ENCODE measurements around the gene AUTS2. TPM values are rescaled to one million over a fixed set of nuclear protein-coding genes. Genes with fewer than 3 reads are reported as not detected.

Gene AUTS2
- total RNA-seq, 2 donors from 2014 or later: 43.4 to 52.9 TPM

DNA sequence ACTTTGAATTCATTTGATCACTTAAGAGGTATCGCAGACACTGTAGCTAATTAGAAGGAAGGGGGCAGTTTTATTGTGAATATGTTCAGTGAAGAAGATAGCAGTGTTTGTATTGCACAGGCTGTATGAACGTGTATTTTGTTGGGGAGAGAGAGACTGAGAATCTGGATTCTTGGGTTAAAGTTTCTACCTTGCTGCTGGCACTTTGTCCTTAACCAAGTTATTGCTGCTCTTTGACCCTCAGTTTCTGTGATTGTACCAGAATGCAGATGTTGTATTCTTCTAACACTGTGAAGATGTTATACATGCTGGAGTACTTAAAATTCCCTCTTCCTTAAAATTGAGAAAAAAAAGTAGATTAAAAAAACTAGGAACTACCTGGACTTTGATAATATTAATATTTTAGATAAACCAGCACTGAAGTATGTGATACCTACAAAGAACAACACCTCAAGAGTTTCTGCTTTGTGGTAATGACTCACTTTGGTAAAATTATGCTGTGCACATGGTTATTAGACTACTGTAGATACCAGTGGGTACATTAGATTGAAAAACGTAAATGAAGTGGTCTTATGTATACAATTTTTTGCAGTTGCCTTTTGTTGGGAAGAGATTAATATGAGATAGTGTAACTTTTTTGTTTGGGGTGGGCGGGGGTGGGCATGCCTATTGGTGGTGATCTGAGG is 321.3 kb downstream of the AUTS2 start:
- no peak for DNase-seq (ENCODE audit: low spot score)
- intact Hi-C loops (cut with DNase I): no loop called here

DNA sequence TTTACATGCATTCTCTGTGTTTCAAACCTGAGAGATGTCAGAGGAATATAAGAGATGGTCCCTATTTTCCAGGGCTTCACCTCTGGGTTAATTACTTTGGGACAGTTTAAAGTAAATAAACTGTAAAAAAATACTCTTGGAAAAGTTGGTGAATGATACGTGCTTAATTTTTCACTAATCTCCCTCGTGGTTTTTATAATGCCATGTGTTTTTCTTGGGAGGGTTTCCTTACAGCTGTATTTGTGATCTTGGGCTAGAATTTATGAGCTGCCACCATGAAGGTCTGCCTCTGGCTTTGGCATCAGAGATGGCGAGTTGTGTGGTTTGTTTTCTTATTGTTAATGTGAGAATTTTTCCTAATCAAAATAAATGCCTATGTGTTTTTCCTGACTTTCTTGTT is 322.5 kb downstream of the AUTS2 start:
- intact Hi-C loops (cut with DNase I): no loop called here
- no peak for DNase-seq (ENCODE audit: low spot score)

DNA sequence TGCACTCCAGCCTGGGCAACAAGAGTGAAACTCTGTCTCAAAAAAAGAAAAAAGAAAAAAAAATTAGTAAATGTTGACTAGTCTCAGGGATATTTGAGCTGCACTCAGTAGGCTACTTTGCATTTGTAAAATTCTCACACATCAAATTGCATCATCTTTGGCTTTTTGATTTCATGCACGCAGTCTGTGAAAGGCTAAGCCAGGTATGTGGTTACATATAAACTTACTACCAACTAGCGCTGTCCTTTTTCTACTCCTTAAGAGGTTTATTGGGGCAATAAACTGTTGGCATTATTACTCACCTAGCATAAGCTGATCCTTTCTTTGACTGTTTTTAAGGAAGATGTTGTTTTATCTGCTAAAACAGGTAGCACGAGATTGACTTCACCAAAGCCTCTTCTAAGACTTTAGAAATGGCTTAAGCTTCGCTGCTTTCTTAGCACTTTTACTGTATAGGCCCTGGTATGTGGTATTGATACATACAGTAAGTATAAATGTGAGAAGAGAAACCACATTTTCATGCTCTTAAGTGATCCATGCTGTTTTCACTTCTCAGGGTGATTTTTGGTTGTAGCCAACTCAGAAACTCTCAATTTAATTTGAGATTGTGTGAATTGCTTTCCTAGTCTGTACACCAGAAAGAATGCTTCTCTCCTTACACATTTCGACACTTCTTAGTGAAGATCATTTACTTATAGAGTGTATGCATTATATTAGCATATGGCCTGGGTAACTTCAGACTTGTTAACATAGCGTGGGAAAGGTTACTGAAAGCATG is 323.9 kb downstream of the AUTS2 start:
- no peak for DNase-seq (ENCODE audit: low spot score)
- intact Hi-C loops (cut with DNase I): no loop called here

DNA sequence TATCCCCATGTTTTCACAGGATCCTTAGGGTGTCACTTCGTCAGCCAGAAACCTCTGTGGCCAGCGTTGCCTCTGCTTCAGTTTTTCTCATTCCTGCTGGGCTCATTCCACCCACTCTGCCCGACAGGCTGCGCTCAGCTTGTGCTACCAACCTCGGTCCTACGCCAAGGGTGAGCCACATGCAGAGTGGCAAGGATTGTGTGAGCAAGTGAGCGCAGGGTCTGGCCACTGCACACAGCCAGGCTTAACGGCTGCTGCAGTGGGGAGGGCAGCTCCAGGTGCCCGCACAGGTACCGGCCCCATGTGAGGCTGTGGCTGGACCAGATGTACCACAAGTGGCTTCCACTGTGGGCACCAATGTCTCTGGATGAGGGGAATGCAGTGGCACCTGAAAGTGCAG is 329.2 kb downstream of the AUTS2 start:
- DNase-seq (ENCODE audit: low spot score): no peak
- intact Hi-C loops (cut with DNase I): no loop called here

DNA sequence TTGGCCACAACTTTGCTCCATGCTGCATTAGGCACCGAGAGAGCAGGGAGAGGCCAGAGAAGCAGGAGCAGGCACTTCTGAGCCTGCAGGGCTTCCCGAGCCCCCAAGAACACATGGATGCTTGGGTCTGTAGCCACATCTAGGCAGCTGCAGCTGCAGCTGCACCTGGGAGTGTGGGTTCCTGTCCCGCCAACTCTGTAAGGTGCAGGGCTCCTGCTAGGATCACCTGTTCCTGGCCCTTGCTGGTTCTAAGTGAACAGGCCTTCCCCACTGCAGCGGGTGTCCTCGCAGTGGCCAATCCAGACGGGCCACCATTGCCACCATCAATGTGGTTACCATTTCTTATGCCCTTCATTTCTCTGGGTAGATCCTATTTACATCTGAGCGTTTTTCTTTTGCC is 330.3 kb downstream of the AUTS2 start:
- intact Hi-C loops (cut with DNase I): no loop called here

DNA sequence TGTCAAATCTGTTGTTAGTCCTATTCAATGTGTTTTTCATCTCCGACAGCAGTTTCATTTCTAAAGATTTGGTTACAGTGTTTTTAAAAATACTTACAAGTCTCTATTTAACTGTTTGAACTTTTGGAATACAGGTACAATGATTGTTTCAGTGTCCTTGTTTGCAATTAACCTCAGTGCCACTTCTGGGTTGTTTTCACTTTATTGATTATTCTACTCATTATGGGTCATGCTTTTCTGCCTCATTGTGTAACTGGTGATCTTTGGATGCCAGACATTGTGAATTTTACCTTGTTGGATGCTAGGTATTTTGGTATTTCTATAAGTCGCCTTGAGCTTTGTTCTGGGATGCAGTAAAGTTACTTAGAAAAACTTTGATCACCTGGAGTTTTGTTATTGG is 331.3 kb downstream of the AUTS2 start:
- intact Hi-C loops (cut with DNase I): loop anchor here in 1 of 2 donors (10.0 kb wide), 2 partner anchors 265 to 1335 kb away; no protein-coding TSS in a partner anchor
- DNase-seq (ENCODE audit: low spot score): no peak

More for the DNA sequence above, 330.3 kb downstream of the AUTS2 start:
- no peak for DNase-seq (ENCODE audit: low spot score)

DNA sequence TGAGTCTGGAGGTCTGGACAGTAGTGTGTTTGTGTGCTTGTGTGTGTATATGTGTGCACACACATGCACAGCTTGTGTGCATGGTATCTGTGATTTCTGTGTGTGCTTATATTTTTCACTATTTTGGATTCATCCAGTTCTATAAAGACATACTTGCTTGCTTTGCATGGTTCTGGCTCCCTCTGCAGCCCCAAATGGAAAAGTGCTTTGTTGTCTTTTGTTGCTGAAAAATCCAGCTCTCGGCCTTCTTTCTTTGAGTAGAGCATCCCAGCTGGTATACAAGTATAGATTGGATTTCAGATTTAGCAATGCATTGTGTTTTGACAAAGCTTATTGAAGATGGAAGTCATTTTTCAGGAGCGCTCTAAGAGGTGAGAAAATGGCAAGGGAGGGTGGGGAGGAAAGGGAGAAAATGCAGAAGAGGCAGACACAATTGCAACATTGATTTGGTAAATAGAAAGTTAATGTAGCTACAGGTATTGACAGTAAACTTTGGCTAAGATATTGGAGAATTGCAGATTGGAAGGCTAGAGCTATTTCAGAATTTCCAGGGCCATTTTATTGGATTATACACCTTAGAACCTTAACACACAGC is 333.9 kb downstream of the AUTS2 start:
- intact Hi-C loops (cut with DNase I): loop anchor here in 1 of 2 donors (10.0 kb wide), 2 partner anchors 267 to 1337 kb away; no protein-coding TSS in a partner anchor
- no peak for DNase-seq (ENCODE audit: low spot score)

DNA sequence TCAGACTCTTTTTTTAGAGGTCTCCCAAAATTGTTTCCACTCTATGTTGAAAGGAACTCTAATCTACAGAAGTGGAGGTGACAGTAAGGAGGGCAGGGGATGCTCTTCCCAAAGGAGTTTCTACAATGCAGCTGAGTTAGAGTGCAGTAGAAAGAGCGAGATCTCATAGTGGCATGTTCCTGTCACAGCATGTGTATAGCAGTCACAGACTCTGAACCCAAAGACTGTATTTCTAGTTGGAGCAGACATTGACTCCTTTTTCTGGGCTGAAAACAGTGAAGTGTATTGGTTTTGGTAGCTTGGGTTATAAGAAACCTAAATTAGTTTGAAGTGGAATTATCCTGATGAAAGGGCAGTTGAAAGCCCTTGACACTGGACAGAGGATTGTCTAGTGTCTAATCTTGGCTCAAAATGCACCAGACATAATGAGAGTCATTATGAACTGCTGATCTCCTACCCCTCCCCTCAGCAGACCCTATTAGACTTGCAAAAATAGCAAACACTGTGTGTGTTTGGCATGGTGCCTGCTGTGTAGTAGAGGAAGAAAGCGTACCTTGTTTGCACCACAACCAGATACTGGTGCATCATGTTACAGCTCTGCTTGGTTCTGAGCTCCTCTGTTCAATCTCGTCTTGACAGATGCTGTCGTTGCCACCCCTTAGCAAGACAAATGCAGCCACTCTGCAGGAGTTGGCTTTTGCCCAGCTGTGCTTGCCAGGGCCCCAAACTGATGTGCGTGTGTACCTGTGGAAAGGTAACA is 336.0 kb downstream of the AUTS2 start:
- intact Hi-C loops (cut with DNase I): loop anchor here in 1 of 2 donors (10.0 kb wide), 2 partner anchors 270 to 1340 kb away; no protein-coding TSS in a partner anchor
- DNase-seq (ENCODE audit: low spot score): no peak

DNA sequence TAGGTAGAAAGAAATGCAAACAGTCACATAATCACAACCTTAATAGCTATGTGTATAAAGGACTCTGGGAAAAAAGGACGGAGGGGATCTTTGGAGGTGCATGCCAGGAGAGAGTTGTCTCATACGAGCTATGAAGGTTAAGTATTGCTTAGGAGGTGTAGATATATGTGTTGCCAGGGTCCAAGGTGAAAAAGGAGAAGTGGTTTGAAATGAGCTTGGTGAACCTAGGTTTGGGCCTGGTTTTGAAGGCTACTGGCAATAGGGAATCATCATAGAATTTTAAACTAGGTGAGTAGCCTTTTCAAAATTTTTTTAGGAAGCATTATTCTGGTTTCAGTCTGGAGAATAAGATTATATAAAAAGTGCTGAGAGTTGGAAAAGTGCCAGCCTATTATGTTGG is 336.8 kb downstream of the AUTS2 start:
- DNase-seq (ENCODE audit: low spot score): no peak
- intact Hi-C loops (cut with DNase I): loop anchor here in 1 of 2 donors (10.0 kb wide), 2 partner anchors 270 to 1340 kb away; no protein-coding TSS in a partner anchor

DNA sequence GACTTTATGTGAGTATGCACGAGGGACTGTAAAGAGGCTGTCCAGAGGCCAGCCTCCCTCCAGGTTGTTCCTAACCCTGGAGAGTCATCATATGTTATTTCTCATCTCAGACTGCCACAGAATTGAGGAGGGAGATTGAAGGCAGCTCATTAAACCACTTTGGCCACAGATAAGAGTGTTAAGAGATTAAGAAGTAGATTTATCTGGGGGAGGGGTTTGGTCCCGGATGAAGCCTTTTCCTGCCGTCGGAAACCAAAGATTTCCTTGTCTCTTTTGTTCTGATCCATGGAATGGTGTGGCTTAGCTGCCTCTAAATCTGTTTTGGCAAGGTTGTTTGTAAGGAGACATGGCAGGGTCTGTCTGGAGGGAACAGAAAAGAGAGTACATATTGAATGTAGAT is 338.8 kb downstream of the AUTS2 start:
- intact Hi-C loops (cut with DNase I): loop anchor here in 1 of 2 donors (10.0 kb wide), 2 partner anchors 272 to 1342 kb away; no protein-coding TSS in a partner anchor
- DNase-seq (ENCODE audit: low spot score): no peak

DNA sequence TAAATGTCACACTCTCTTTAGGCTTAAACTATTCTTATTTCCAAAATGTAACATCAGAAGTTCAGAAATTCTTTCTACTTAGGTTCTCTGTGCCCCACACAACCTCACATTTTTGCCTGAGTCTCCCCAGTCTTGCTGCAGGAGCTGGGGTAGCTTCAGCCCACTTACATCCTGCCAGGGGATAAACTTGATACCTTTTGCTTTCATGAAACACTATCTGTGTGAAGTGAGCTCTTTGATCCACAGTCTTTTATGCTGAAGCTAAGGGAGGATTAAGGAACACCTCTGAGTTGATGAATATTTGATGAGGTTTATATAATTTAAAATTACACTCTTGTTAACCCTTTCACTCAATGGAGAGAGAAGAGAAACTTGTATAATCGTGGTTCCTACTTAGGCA is 341.0 kb downstream of the AUTS2 start:
- DNase-seq (ENCODE audit: low spot score): no peak
- intact Hi-C loops (cut with DNase I): loop anchor here in 1 of 2 donors (10.0 kb wide), 2 partner anchors 275 to 1345 kb away; no protein-coding TSS in a partner anchor

DNA sequence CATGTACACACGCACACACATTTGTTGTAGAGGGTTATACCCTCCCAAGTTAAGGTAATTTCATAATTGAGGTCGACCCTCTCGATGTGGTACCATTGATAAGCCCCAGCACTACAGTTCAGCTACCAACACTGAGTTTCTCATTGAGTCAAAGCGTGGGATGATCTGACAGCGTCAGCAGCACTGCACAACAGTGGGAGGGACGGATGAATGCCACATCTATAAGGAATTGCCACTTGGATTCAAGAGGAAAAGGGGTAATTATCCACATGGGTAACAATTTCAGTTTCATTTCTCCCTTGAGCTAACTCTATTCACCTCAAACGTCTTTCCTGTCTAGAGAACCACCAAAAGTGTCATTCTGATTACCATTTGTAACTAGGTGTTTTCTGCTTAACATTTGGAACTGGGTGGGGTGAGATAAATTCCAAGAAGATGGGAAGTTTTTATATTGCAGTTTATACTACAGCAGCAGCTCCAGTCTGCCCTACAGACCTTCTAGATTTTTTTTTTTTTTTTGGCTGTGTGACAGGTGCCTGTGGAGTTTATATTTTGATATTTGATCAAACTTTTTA is 342.9 kb downstream of the AUTS2 start:
- intact Hi-C loops (cut with DNase I): no loop called here
- no peak for DNase-seq (ENCODE audit: low spot score)

DNA sequence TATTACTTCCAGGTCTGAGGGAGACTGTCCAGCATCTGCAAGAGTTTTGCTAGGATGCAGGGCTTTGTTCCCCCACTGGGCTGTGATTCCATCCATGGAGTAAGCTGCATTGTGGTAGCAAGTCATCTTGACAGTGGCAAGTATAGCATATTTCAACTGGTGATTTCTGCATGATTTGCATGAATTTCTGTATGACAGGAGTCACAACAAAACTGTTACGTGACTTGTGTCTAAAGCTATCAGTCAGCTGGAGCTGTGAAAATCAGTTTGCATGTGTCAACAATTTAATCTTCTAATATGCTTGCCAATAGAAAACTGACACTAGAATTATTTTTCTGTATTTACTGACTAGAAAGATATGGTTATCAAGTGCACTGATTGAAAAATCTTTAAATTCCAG is 344.3 kb downstream of the AUTS2 start:
- intact Hi-C loops (cut with DNase I): no loop called here
- no peak for DNase-seq (ENCODE audit: low spot score)

DNA sequence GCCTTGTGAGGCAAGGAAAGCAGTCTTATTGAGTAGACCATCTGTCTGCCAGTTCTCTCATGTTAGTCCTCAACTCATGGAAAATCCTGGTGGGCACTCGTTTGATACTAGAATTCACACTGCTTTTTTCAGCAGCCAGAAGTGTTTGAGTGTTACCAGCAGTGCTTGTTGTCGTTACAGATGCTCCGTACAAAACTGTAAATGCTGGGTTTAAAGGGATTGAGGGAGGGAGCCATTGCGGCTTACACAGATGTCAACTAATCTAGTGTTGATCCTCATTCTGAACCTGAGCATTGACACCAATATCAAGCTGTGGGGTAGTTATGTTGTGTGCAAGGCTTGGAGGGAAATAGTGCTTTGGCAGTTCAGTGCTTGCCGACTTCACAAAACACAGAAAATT is 348.6 kb downstream of the AUTS2 start:
- DNase-seq (ENCODE audit: low spot score): no peak
- intact Hi-C loops (cut with DNase I): no loop called here

DNA sequence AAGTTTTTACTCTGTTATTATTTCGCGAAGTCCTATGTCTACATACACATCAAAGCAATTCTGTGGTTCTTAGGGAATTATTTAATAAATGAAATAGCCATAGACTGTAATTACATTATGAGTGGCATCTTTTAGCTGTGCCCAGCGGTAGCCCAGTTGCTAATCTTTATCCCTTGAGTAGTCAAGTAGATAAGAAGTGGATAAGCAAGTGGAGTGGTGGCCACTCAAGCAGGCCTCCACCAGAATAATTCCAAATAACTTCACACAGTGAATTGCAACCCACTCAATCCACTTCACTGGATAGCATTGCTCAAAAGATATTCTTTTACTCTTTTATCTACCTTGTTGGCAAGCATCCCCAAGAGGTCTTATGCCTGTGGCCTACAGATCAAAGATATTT is 349.7 kb downstream of the AUTS2 start:
- intact Hi-C loops (cut with DNase I): no loop called here
- no peak for DNase-seq (ENCODE audit: low spot score)

DNA sequence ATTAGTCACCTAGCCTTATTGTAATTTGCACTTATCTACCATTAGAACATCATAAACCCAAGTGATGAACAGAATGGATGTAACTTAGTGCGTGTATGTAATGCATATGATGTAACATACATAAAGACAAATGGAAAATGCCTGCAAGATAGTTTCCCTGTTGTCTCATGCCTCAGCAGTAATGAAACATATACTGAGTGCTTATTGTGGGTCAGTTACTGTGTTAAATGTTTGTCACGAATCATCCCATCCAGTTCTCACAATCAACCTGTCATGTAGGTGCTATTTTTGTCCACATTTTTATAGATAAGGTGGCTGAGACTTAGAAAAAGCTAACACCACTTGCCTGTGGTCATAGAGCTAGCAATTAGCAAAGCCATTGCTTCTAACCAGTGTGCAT is 350.8 kb downstream of the AUTS2 start:
- intact Hi-C loops (cut with DNase I): no loop called here
- DNase-seq (ENCODE audit: low spot score): no peak

DNA sequence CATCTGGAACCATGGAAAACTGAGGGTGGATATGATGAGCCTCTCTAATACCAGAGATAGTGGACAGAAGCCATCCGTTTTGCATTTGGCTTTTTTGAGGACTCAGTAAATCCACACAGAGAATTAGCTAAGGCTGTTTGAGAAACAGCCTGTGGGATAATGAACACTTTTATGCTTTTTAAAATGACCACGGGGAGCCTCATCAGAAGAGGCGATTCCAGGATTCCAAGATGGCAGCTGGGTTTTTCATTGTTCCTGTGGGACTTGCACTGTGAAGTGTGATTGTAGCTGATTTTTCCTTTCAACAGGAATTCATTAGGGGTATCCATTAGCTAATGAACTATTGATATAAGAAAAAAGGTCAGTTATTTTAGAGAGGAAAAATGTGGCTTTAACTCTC is 353.2 kb downstream of the AUTS2 start:
- DNase-seq (ENCODE audit: low spot score): no peak
- intact Hi-C loops (cut with DNase I): no loop called here

DNA sequence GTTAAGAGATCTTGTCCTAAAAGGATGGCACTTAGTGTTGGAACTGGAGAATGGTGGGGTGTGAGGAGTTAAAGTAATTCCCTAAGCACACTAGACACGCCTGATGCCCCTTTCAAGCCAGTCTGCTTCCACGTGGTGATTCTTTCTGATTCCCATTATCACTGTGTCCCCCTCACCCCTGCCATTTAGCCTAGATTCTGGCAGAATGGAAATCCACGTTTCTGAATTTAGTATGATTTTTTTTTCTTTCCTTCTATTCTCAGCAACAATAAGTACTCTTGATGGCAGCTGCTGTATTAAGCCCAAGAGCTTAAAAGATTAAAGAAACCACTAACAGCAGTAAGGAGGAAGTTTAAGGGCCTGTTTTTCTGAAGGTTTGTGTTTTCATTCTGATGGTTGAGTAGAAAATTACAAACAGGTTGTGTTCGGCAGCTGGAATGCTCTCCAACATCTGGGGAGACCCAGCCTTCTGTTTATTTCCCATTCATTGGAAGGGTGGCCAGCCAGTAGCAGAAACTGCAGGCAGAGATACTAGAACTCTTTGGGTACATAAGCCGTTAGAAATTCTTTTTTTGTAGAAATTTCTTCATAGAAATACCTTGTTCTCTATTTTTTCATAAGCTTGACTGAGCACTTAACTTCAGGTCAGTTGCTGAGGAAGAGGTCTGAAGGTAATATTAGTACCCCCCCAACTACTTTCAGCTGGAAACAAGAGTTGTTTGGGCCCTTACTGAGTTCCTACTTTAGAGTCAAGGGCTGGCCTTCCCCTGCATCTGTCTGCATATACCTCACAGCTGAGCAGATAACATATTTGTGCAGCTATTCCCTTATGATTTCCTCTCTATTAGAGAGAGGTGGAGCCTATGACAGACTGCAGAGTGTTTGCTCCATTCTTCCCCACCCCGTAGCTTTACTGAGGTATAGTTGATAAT is 355.1 kb downstream of the AUTS2 start:
- intact Hi-C loops (cut with DNase I): no loop called here

More for the DNA sequence above, 355.1 kb downstream of the AUTS2 start:
- DNase-seq (ENCODE audit: low spot score): no peak

Measured in posterior vena cava (tissue), 2 donors.